ENCODE data around the gene GPC4.

Gene GPC4

DNA sequence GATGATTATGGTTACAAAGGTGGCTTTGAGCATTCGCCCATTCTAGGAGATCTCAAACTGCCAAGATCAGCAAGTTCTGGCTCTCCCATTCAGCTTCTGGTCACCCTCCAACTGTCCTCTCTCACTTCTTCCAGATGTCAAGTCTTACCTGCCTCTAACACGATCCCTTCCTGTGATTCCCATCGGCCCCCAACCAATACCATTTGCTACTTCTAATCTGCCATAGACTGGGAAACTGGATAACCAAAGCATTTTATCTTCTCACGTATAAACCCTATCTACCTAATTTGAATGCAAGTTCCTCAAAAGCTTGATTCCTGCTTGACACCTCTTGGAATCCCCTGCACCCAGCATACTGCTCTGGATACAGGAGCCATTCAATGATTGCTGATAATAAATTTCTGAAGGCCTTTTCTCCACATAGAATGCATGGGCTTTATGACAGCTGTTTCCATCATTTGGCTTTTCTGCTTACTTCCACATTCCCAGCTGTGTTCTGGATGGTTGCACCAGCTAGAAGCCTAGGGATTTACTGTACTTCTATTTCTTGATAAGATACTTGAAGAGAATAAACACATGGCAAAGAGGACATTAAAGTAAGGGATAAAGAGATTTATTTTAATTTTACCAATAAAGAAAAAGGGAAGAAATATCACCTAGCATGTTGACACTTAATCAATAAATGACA is 9.6 kb downstream of the GPC4 start:
- no peak for DNase-seq

DNA sequence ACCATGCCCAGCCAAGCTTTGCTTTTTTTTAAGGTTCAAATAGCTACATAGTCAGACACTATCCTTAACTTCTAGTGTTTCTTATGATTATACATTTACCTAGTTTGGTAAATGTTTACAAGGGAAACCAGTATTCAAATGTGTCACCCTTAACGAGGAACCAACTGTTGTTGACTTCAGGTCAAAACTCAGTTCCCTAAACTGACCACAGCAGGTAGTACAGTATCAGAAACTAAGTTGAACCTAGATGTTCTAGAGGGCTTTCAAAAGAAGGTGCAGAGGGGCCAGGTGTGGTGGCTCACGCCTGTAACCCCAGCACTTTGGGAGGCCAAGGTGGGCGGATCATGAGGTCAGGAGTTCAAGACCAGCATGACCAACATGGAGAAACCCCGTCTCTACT is 11.3 kb downstream of the GPC4 start:
- no peak for DNase-seq

GRCh38 chrX:133402830-133403625 is 12.3 kb downstream of the GPC4 start:
- no peak for DNase-seq

DNA sequence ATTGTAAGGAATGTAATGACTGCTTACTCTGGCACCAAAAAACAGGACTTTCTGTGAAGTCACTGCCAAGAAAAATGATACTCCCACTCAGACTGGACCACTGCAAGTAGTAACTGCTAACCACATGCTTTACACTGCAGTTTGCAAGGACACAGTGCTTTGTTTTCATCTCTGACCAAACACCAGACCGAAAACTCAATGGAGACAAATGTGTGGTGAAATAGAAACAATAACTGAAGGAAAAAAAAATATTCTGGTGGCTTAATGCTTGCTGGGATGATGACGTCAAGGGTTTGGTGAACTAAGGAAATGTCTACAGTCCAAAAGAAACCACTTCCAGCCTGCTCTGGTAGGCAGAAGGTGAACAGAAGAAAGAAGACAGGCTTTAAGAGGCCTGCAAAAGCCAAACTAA is 13.2 kb downstream of the GPC4 start:
- no peak for DNase-seq

DNA sequence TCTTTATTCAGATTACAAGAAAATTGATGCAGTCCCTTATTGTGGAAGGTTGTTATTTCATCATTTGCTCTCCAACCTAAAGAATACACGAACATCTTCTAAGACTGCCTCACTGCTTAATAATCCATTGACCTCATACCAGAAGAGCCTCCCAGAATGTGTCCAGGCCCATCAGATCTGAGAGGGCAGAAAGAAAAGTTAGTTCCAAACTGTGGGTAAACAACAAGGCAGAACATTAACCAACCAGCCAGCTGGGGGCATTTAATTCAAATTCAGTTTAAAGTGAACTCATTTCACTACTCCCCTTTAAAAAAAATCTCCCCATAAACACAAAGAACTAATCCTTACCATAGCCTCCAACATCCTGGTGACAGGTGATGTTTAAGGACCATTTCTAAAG is 13.8 kb downstream of the GPC4 start:
- DNase-seq, result no peak

DNA sequence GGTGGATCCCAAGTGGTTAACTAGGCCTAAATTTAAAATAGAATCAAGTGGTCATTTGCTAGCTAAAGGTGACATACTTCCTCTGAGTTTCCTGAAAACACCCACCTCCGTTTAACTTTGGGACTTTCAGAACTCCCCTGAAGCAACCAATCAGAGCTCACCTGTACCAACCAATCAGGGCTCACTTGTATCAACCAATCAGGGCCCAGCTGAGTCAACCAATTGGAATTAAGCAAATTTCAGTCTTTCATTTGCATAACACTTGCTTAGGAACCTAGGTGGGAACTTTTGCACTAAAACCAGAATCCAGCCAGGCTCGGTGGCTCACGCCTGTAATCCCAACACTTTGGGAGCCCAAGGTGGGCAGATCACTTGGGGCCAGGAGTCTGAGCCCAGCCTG is 15.9 kb downstream of the GPC4 start:
- DNase-seq, result no peak

- no peak for DNase-seq
These were observed 20.5 kb downstream of the GPC4 start for GRCh38 chrX:133394765-133395164.

DNA sequence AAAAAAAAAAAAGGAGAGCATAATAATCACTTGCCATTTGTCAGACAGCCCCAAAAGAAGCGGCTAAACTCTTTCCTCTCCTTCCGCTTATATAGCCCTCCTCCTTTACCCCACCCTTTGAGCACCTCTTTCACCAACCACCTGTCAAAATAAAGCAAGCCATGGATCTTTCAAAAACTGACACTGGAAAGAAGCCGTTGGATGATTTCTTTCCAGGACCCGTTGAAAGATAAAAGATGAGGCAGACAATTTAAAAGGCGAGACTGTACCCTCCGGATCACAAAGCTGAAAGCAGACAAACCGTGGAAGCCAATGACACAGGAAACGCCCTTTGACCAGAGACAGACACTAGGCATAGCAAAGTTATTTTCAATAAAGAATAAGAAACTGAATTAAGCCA is 22.6 kb downstream of the GPC4 start:
- no peak for DNase-seq

DNA sequence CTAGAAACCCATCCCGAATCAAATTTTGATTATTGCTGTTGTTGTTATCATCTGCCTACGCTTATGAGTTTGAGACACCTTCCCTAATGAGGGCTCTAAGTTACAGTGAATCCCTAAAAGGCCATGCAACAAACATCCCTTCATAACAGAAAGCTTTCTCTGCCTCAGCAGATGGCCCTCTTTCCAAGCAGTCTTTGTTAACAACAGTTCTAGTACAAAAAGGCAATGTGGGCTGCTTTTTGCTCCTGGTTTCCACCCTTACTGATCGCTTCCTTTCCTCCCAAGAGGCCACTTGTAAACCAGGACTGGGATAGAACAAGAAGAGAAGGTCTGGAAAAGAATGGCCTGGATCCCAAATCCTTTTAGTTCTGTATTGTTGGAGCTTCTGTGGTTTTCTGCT is 24.2 kb downstream of the GPC4 start:
- no peak for DNase-seq

DNA sequence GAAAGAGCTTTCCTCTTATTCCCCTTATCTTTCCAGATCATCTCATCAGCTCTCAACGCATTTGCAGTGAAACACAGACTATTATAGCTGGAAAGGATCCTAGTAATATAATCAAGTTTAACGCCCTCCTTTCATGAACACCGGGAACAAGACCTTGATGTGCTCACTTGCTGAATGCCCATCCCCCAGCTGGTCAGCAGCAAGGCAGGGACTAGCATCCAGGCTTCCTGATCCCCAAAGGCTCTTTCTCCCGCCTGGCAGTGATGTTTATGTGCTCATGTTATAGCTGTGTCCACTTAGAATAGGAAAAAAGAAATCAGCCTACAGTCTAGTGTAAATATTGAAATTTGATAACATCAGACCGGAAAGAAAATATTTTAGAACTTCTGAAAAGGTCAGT is 24.6 kb downstream of the GPC4 start:
- no peak for DNase-seq

DNA sequence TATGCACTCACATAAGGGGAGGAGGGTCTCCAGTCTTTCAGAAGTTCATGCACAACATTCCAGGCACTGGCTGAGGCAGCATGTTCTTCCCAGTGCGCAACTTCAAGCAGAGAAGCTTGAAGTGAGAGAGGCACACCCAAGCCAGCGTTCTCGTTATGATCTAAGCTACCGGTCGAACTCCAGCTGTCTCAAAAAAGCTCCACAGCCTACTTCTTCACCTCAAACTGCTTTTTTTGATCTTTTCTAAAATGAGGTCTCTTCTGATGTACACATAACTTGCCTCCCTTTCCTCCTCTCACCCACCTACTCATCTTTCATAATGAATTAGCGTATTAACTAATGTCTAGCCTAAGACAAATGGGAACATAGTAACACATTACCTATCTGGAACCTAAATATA is 25.3 kb downstream of the GPC4 start:
- no peak for DNase-seq

- DNase-seq, result no peak
These were observed 30.8 kb downstream of the GPC4 start for GRCh38 chrX:133384454-133384853.

DNA sequence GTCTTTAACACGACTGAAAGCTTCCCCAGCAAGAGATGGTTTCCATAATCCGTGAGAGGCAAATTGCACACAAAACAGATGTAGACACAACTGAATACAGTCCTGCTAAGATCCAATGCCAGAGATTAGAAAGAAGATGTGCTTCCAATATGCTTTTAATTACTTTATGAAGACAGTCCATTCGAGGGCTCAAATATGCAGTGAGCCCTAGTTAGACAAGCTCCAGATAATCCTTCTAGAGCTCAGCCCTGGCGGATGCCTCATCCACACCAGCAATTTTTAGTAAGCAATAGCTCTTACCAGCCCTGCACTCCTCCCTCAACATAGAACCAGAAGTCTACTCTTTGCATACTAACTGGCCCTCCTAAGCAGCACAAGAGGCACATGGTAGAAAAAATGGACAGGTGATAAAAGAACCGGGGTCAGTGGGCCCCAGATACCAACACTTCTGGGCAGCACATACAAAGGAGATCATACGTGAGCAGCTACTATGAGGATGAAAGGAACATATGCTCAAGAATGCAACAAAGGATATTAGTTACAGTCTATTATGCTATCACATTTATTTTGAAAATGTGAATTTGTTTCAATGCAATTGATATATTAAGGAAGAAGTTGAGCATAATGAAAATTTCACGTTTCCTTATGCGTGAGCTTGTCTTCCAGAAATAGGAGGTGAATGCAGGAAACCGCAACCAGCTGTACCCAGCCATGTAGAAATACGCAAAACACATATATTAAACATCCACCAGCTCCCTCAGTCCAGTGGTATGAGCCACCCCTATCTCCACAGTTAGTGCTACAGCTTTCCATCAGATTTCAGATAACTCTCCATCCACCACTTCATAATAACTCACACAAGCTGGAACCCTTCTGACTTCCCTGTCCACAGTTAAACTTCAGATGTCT is 34.3 kb downstream of the GPC4 start:
- DNase-seq, result no peak

DNA sequence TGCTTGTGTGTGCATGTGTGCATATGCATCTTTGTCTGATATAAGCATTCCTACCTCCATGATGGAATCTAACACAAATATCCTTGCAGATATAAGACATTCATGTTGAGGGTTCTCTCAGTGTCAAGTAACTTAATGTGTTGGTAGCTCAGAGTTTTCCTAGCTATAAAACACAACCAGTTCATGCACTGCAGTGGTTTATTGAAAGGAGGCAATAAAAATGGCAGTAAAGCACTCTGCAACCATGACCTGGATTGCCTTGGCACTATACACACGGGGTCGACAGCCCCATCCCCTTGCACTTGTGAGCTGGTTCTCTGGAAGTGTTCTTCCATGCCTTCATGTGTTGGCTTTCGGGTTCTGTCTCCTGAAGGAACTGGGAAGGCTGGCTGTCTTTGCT is 38.9 kb downstream of the GPC4 start:
- DNase-seq, result no peak

DNA sequence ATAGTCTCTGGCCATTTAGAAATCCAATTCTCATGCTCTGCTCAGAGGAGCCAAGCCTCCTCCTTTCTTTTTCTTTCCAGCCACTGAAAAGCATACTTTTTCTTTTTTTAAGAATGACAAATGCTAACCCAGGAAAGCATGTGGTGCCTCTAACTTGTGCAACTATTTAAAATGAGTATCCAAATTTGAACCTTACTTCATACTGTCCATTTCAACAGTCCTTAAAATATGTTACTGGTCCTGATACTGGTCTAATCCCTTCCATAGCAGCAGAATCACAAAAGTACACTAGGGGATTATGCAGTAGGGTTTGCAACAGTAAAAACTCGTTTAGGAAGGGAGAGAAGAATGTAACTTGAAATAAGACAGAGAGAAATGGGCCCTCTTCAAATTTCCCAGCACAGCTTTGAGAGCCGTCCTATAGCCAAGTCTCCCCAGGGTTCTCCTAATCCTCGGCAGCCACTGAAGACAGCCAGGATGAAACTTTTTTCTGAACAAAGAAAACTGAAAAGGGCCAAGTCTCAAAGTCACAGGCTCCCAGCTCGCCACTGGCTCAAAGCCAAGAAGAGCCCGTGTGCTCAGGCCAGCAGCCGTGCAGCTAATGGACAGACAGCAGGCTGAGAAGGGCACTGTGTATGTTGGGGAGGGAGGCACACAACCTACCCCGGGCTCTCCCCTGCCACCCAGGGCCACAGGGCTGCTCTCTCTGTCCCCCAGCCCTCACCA is 39.5 kb downstream of the GPC4 start:
- DNase-seq, result no peak

- DNase-seq, result no peak
These were observed 40.4 kb downstream of the GPC4 start for GRCh38 chrX:133374874-133375387.

- DNase-seq, result no peak
These were observed 41.8 kb downstream of the GPC4 start for GRCh38 chrX:133373386-133374079.

DNA sequence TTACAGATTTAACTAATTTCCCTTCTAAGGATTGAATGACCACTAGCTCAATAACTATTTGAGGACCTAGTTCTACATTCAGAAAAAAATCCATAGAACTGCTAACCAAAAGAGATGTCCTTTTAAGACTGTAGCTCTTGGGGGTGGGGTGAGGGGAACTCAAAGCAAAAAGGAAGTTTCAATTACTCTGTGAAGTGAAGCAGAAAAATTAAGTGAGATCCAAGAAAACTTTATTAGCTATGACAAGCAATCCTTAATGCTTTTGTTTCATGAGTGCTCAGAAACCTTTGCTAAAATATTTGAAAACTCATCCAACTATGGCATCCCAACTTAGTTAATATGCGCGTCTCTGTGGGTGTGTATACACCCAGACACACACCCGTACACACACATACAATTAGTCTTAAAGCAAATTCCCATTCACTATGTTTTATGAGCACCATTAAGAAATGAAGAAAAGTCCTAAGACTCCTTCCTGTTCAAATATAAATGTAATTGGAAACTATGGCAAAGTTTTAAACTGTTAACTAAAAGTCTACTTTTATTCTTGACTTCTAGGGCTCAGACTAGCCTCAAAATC is 44.5 kb downstream of the GPC4 start:
- no peak for DNase-seq

DNA sequence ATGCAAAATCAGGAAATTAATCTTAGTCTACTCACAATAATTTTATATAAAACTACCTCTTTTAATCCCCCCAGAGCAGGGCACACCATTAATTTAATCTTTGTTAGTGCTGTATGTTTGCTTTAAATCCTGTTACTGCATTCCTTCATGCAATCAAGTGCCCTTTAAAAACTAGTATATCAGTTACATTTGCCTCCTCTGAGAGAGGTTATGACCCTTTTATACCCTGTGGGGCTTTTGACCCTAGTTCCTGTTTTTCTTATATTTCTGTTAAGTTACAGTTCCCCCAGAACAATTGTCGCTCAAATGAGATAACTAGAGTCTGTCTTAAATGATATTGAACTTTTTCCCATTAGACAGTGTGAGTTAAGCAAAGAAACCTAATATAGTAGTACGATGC is 46.2 kb downstream of the GPC4 start:
- no peak for DNase-seq

- DNase-seq, result no peak
These were observed 48.6 kb downstream of the GPC4 start for GRCh38 chrX:133366735-133367134.

DNA sequence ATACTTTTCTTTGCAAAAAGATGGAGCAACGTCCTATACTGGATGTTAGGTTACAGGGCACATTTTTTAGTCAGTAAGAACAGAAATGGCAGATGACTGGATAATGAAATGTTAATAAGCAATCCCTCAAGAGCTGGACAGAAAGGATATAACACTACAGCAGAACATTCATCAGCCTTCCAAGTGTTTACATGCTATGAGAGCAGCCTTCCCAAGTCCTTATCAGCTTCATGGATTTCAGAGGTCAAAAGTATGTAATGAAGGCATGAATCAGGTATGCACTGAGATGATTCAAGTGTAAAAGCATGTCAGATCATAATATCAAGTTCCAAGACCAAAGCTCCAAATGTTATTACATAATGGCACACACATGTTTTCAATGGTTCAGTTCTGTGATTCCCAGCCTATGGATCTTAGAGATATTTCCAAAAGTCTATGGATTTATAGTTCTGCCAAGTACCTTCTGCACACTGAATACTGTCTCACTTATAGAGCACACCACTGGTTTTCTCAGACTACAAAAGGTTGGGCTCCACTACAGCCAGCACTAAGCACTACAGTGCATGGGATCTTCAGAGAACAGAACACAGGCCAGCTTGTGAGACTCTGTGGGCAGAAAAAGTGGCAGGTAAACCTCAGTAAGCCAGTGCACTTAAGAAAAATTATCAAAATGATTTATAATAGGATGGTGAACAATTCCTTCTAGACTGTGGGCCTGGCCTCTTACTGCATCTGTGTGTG is 49.2 kb downstream of the GPC4 start:
- DNase-seq, result no peak
